Measurements from ENCODE around the gene PDS5B. TPM values are rescaled to one million over a fixed set of nuclear protein-coding genes. Genes with fewer than 3 reads are reported as not detected.

PDS5B gene
- total and polyA plus RNA-seq, 9 of the 15 experiments (the other 6 are each of a cell fraction or from before 2014, with no cell fraction given), result 6.2 to 23.7 (median 13.1) TPM

GRCh38 chr13:32666990-32667571, 80.8 kb downstream of the PDS5B start:
- ATAC-seq (no peak), DNase-seq (ENCODE audit: extremely low read depth in 1 of 4, low spot score in 3 of 4) (no peak), FAIRE-seq (no peak)
- H3K4me2 ChIP-seq (ENCODE audit: insufficient read depth, low read length), result no peak overlapping the region
- no peaks in the 10 kb centered on the region for H3K27me3 ChIP-seq (ENCODE audit: control insufficient read depth in 2 of 2, insufficient read depth in 2 of 2, low read length in 2 of 2)
- H3K9me3 ChIP-seq (replicated peaks; ENCODE audit: control insufficient read depth, insufficient read depth, low read depth, low read length), result no peaks in the 10 kb centered on the region
- ChIA-PET POLR2A (interaction anchor here (0.6 kb wide), 1 partner anchor 24 kb away, joined by 3 read pairs; no protein-coding TSS in a partner anchor), CTCF (ENCODE audit: low intra/inter-chr PET ratio) (no interaction called here)
- H3K9me1 ChIP-seq (ENCODE audit: control insufficient read depth, insufficient read depth, low read length), result no peaks in the 10 kb centered on the region
- no peak overlapping the region for H3K27ac ChIP-seq (ENCODE audit: extremely low read depth, low read depth, low read length)
- no peaks in the 10 kb centered on the region for H3K79me2 ChIP-seq (ENCODE audit: control insufficient read depth, insufficient read depth, low read length)
- in situ Hi-C loops (cut with MboI), result no loop called here
- H3K4me3 ChIP-seq, result no peak overlapping the region
- H2AFZ ChIP-seq (ENCODE audit: low read depth, low read length), result no peak overlapping the region
- intact Hi-C loops (cut with micrococcal nuclease), result no loop called here
- H4K20me1 ChIP-seq (replicated peaks; ENCODE audit: control insufficient read depth, insufficient read depth, low read length), result no peaks in the 10 kb centered on the region
- 0 out of 3 replicates have a peak, but pooled peaks cover 4% of the 10 kb centered on the region for H3K36me3 ChIP-seq (ENCODE audit: control insufficient read depth, insufficient read depth, low read length)
- no peaks in the 10 kb centered on the region for H3K4me1 ChIP-seq (replicated peaks in 1 of 2; ENCODE audit: control insufficient read depth in 2 of 2, insufficient read depth in 2 of 2, low read length in 2 of 2)
- 85% methylated on average over 4 of the region's 4 CpGs for WGBS (ENCODE audit: insufficient coverage, low coverage, missing lambda C conversion rate)
- H3K9ac ChIP-seq (ENCODE audit: insufficient read depth in 1 of 2, low read depth in 2 of 2, low read length in 2 of 2), result no peak overlapping the region
- no TSS peak for BruUV-seq (replicated peaks)
- no peak for TF ChIP-seq ZNF324 (CRISPR knock-in tag; IDR thresholded peaks at IDR 0.05)
- no peak for TF ChIP-seq DPF2 (IDR thresholded peaks at IDR 0.05)
- no peak for TF ChIP-seq ZNF639 (CRISPR knock-in tag; conservative IDR thresholded peaks at IDR 0.05 in 1 of 2, IDR thresholded peaks at IDR 0.05 in 1 of 2)
- no peak for TF ChIP-seq THRA (IDR thresholded peaks at IDR 0.05)
- no peak for TF ChIP-seq ZKSCAN8 (CRISPR knock-in tag; IDR thresholded peaks at IDR 0.05)
- TF ChIP-seq FOXP4 (CRISPR knock-in tag; IDR thresholded peaks at IDR 0.05; ENCODE audit: borderline replicate concordance), result no peak
- no peak for TF ChIP-seq SMAD1 (IDR thresholded peaks at IDR 0.05; ENCODE audit: low read depth, low read length, partially characterized antibody)
- TF ChIP-seq ARHGAP35 (IDR thresholded peaks at IDR 0.05; ENCODE audit: partially characterized antibody), result no peak
- TF ChIP-seq GTF2B (IDR thresholded peaks at IDR 0.05; ENCODE audit: extremely low read depth, insufficient read length), result no peak
- TF ChIP-seq TCF15 (CRISPR knock-in tag; IDR thresholded peaks at IDR 0.05), result no peak
- TF ChIP-seq FOXM1 (IDR thresholded peaks at IDR 0.05; ENCODE audit: low read depth), result no peak
- TF ChIP-seq FOXM1 (CRISPR knock-in tag; IDR thresholded peaks at IDR 0.05; ENCODE audit: low read depth), result no peak
- no peak for TF ChIP-seq TSC22D4 (tag; IDR thresholded peaks at IDR 0.05)
- TF ChIP-seq KLF13 (tag; IDR thresholded peaks at IDR 0.05; ENCODE audit: borderline replicate concordance, low read depth), result no peak
- no peak for TF ChIP-seq PHB (CRISPR knock-in tag; IDR thresholded peaks at IDR 0.05)
- TF ChIP-seq HDAC6 (IDR thresholded peaks at IDR 0.05; ENCODE audit: low read depth, low read length), result no peak
- TF ChIP-seq SRSF3 (IDR thresholded peaks at IDR 0.05; ENCODE audit: insufficient read depth, low read length), result no peak
